Spleen (tissue), 11 donors: Measurements from ENCODE around the gene SFRP2. TPM values are rescaled to one million over a fixed set of nuclear protein-coding genes. Genes with fewer than 3 reads are reported as not detected.
A peak's percentile ranks its signal among the peaks of the same experiment; 100 is the strongest.

ENCODE experiments used
- DNase-seq: peaks from one replicate; pipeline ENCODE4 v3.0.0-alpha.2; 2020
- H3K27ac ChIP-seq, 8 donors: fragments of 200-600 bp; sonication (generic) in 7 of 8; 1 replicate in 4 of 8; 2 replicates in 4 of 8; pipeline versions ENCODE4 v1.5.0 to v1.8.0; 2016 to 2021; ENCODE audit warnings: inconsistent platforms in 4 of 8, mild to moderate bottlenecking in 4 of 8, moderate library complexity in 1 of 8
- H3K27me3 ChIP-seq, 7 donors: fragments of 200-600 bp; sonication (generic) in 6 of 7; replicated peaks in 1 of 7; 1 replicate in 4 of 7; 2 replicates in 3 of 7; pipeline versions ENCODE4 v1.5.0 to v1.8.0; 2016 to 2021; ENCODE audit warnings: inconsistent platforms in 3 of 7, mild to moderate bottlenecking in 1 of 7
- H3K36me3 ChIP-seq, 6 donors: fragments of 200-600 bp; sonication (generic) in 5 of 6; 1 replicate in 4 of 6; 2 replicates in 2 of 6; pipeline versions ENCODE4 v1.5.0 to v1.8.0; 2016 to 2021; ENCODE audit warnings: inconsistent platforms in 2 of 6
- H3K4me1 ChIP-seq, 6 donors: fragments of 200-600 bp; sonication (generic) in 5 of 6; 1 replicate in 3 of 6; 2 replicates in 3 of 6; pipeline versions ENCODE4 v1.5.0 to v1.8.0; 2016 to 2021; ENCODE audit warnings: inconsistent platforms in 3 of 6
- H3K4me3 ChIP-seq, 8 donors: fragments of 200-600 bp; sonication (generic) in 7 of 8; 1 replicate in 4 of 8; 2 replicates in 4 of 8; pipeline versions ENCODE4 v1.5.0 to v1.8.0; 2016 to 2021; ENCODE audit warnings: inconsistent platforms in 4 of 8, mild to moderate bottlenecking in 4 of 8, moderate library complexity in 2 of 8
- H3K9me3 ChIP-seq, 8 donors: fragments of 200-600 bp; sonication (generic) in 7 of 8; 1 replicate in 4 of 8; 2 replicates in 4 of 8; pipeline versions ENCODE4 v1.5.0 to v1.8.0; 2016 to 2021; ENCODE audit warnings: inconsistent platforms in 4 of 8
- POLR2A ChIP-seq, 3 donors: fragments of 450-650 bp; IDR thresholded peaks; one replicate each; pipeline ENCODE4 v1.5.1; 2017; ENCODE audit warnings: antibody characterized with exemption in 3 of 3, mild to moderate bottlenecking in 1 of 3
- POLR2AphosphoS5 ChIP-seq, 3 donors: sonication (generic); formaldehyde crosslinking; IDR thresholded peaks; one replicate each; pipeline ENCODE4 v1.5.1; 2017; ENCODE audit warnings: antibody characterized with exemption in 3 of 3
- WGBS, 5 donors: extraction: QIAGEN DNeasy Blood & Tissue Kit in 3 of 5; methylation state at CpG; one replicate each; pipeline versions ENCODE4 v1.1.5 to v1.1.7; 2013 to 2018; 5-methylcytosine and 5-hydroxymethylcytosine counted together
- intact Hi-C: fragments of 100-400 bp; cut with DNase I; formaldehyde crosslinking; loops from one replicate; pipeline ENCODE4 v1.15.0; 2023; ENCODE audit warnings: low total_unique reads
- polyA plus RNA-seq, 3 donors: library from polyadenylated mRNA; stranded (reverse); fragments of 200-250 nt; gene quantifications; one replicate each; pipeline ENCODE4 v1.2.1, GENCODE V29; 2013
- total RNA-seq, 7 donors: library from RNA; depleted of rRNA in 3 of 7; stranded (reverse); fragments of >200 nt in 3 of 7; fragmentation: NEBNext Ultra II Directional in 4 of 7; extraction: Animal tissue kit (Norgen Biotek cat#: 25700) in 4 of 7; gene quantifications; one replicate each; pipeline versions ENCODE4 v1.1.0 to v1.2.1, GENCODE V29; 2016 to 2021
- TF ChIP-seq, protein P1 (sequence below), 11 experiments: fragments of 200-600 bp in 7 of 11; fragments of 450-650 bp in 4 of 11; sonication (generic) in 4 of 11; IDR thresholded peaks in 8 of 11; conservative IDR thresholded peaks in 3 of 11; 1 replicate in 7 of 11; 2 replicates in 4 of 11; pipeline versions ENCODE4 v1.4.0 to v1.8.0; 2016 to 2021; ENCODE audit warnings: antibody characterized with exemption in 11 of 11, inconsistent platforms in 4 of 11, mild to moderate bottlenecking in 1 of 11
- donor health status: healthy with polysubstance abuse.
- donor health status: DM: no; HTN: no; CAD: no; lungs with moderate emphysema.
- donor health status: DM: no; HTN: no; CAD: no.
- donor health status: Bipolar disorder and iron deficiency.
- donor health status: healthy.
- donor health status: DM: no; HTN: no; CAD: no.
- donor health status: DM: yes; HTN: yes; CAD: no.

The SFRP2 gene
- total and polyA plus RNA-seq, 10 donors = 0.23 to 0.94 (median 0.43) TPM; not detected in 2

- intact Hi-C loops = loop anchor here (10.0 kb wide), 1 partner anchor 123 kb away; no protein-coding TSS in a partner anchor
- no peak for DNase-seq
- no peak overlapping the region for H3K4me3 ChIP-seq
- TF ChIP-seq POLR2AphosphoS5 (IDR thresholded peaks at IDR 0.05) (no peak), POLR2A (IDR thresholded peaks at IDR 0.05) (no peak)
- TF ChIP-seq, protein P1, sequence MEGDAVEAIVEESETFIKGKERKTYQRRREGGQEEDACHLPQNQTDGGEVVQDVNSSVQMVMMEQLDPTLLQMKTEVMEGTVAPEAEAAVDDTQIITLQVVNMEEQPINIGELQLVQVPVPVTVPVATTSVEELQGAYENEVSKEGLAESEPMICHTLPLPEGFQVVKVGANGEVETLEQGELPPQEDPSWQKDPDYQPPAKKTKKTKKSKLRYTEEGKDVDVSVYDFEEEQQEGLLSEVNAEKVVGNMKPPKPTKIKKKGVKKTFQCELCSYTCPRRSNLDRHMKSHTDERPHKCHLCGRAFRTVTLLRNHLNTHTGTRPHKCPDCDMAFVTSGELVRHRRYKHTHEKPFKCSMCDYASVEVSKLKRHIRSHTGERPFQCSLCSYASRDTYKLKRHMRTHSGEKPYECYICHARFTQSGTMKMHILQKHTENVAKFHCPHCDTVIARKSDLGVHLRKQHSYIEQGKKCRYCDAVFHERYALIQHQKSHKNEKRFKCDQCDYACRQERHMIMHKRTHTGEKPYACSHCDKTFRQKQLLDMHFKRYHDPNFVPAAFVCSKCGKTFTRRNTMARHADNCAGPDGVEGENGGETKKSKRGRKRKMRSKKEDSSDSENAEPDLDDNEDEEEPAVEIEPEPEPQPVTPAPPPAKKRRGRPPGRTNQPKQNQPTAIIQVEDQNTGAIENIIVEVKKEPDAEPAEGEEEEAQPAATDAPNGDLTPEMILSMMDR (IDR thresholded peaks at IDR 0.05 in 8 of 11, conservative IDR thresholded peaks at IDR 0.05 in 3 of 11) = no peak
- peaks cover 0 to 47% (median 17%) of the 10 kb centered on the region in 7 donors for H3K27me3 ChIP-seq
- no peaks in the 10 kb centered on the region for H3K36me3 ChIP-seq
- H3K4me1 ChIP-seq = peaks cover 0 to 13% (median 8%) of the 10 kb centered on the region in 6 donors
- WGBS, 5 donors = 72 to 96% (median 92%) methylated on average over 2 of the region's 2 CpGs
- H3K9me3 ChIP-seq = no peaks in the 10 kb centered on the region
- H3K27ac ChIP-seq = no peak overlapping the region
Observed at GRCh38 chr4:153758136-153758535, 30.7 kb downstream of the SFRP2 start.

GRCh38 chr4:153757407-153757806 lies 31.5 kb downstream of the SFRP2 start:
- H3K27me3 ChIP-seq = peaks cover 0 to 43% (median 17%) of the 10 kb centered on the region in 7 donors

GRCh38 chr4:153755186-153755585 lies 33.7 kb downstream of the SFRP2 start:
- intact Hi-C loops = loop anchor here (10.0 kb wide), 1 partner anchor 120 kb away; no protein-coding TSS in a partner anchor
- WGBS, 5 donors = 52 to 60% (median 56%) methylated on average over 2 of the region's 2 CpGs
- no peak for DNase-seq
- Histone ChIP-seq H3K4me1 (peaks cover 0 to 13% (median 8%) of the 10 kb centered on the region in 6 donors), H3K27ac (peak overlapping the region in 1 of 8 donors; percentile 11), H3K27me3 (peaks cover 0 to 21% (median 12%) of the 10 kb centered on the region in 7 donors), H3K4me3 (no peak overlapping the region), H3K9me3 (no peaks in the 10 kb centered on the region), H3K36me3 (no peaks in the 10 kb centered on the region)
- TF ChIP-seq POLR2AphosphoS5 (IDR thresholded peaks at IDR 0.05) = no peak
- TF ChIP-seq POLR2A (IDR thresholded peaks at IDR 0.05) = no peak
- TF ChIP-seq, protein P1 (IDR thresholded peaks at IDR 0.05 in 8 of 11, conservative IDR thresholded peaks at IDR 0.05 in 3 of 11) = no peak

More at GRCh38 chr4:153757407-153757806, 31.5 kb downstream of the SFRP2 start:
- 45 to 67% (median 62%) methylated on average over 1 of the region's 1 CpG for WGBS, 5 donors
- intact Hi-C loops = loop anchor here (10.0 kb wide), 1 partner anchor 123 kb away; no protein-coding TSS in a partner anchor
- Histone ChIP-seq H3K9me3 (no peaks in the 10 kb centered on the region), H3K4me1 (peaks cover 0 to 13% (median 8%) of the 10 kb centered on the region in 6 donors), H3K4me3 (no peak overlapping the region), H3K27ac (no peak overlapping the region), H3K36me3 (no peaks in the 10 kb centered on the region)
- DNase-seq = no peak
- TF ChIP-seq POLR2AphosphoS5 (IDR thresholded peaks at IDR 0.05) (no peak), POLR2A (IDR thresholded peaks at IDR 0.05) (no peak)
- TF ChIP-seq, protein P1 (IDR thresholded peaks at IDR 0.05 in 8 of 11, conservative IDR thresholded peaks at IDR 0.05 in 3 of 11) = no peak

DNA sequence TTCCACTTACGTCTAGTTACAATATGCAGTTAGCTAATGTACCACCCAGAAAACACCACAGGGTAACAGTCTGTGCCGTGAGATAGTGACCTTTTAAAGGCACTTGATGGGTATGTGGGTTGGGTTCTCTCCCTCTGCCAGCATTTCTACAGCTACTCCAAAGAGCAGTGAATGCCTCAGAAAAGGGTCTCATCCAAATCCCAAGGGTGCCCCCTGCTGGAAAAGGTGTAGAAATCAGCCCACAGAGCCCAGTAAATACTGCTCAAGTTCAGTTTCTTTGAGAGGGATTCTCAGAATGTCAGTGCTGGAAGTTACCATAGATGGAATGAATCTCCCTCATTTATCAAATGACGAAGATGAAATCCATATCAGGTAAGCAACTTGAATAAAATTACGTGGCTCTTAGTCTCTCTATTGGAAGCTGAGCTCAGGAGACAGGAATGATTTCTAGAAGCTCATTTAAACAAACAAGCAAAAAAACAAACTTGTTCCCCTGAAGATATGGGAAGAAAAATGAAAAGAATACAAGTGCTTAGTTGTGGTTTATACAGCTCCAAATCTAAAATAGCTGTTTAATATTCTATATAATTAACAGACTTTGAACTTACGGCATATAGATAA lies 38.6 kb downstream of the SFRP2 start:
- H3K36me3 ChIP-seq = no peaks in the 10 kb centered on the region
- no peak overlapping the region for H3K4me3 ChIP-seq
- no peak for DNase-seq
- 32 to 36% (median 34%) methylated on average over 5 of the region's 5 CpGs for WGBS, 5 donors
- intact Hi-C loops = loop anchor here (10.0 kb wide), 1 partner anchor 116 kb away; no protein-coding TSS in a partner anchor
- no peaks in the 10 kb centered on the region for H3K9me3 ChIP-seq
- no peak for TF ChIP-seq POLR2A (IDR thresholded peaks at IDR 0.05)
- peak in 1 of 3 donors; percentile 11 for TF ChIP-seq POLR2AphosphoS5 (IDR thresholded peaks at IDR 0.05)
- TF ChIP-seq, protein P1 (IDR thresholded peaks at IDR 0.05 in 8 of 11, conservative IDR thresholded peaks at IDR 0.05 in 3 of 11) = peak; percentile 29 to 79 (median 65)
- no peak overlapping the region for H3K27ac ChIP-seq
- H3K27me3 ChIP-seq = no peaks in the 10 kb centered on the region
- peaks cover 0 to 17% (median 0%) of the 10 kb centered on the region in 6 donors for H3K4me1 ChIP-seq
